Activated CD4-positive, alpha-beta T cell treated with anti-CD3 and anti-CD28 coated beads for 36 hours (primary cell): Measurements from ENCODE around the gene NUAK2. TPM values are rescaled to one million over a fixed set of nuclear protein-coding genes. Genes with fewer than 3 reads are reported as not detected.
A peak's percentile ranks its signal among the peaks of the same experiment; 100 is the strongest.
"Not testable (repeated sequence)": the region's sequence is repeated elsewhere in the genome, so short reads cannot be mapped to it uniquely, and the experiment has no call there.

ENCODE experiments used
- ATAC-seq: fragments of 200-7000 bp; cut with Tn5 transposase; one replicate; pipeline ENCODE4 v1.10.0; 2021; ENCODE audit warnings: mild to moderate bottlenecking, moderate library complexity
- CTCF ChIA-PET: fragments of 350-600 bp; sonication (Branson Sonifier 250); formaldehyde crosslinking; loops from one replicate; lab custom pipeline; 2021; ENCODE audit warnings: antibody characterized with exemption; lab: Charles Lee
- POLR2A ChIA-PET: fragments of 350-600 bp; sonication (Branson Sonifier 250); formaldehyde crosslinking; loops from one replicate; lab custom pipeline; 2021; ENCODE audit warnings: antibody characterized with exemption, inconsistent platforms; lab: Charles Lee
- DNase-seq: peaks from one replicate; pipeline ENCODE4 v3.0.0-alpha.2; 2020
- H3K27ac Mint-ChIP-seq: one replicate; pipeline ENCODE4 v1.8.0; 2021; ENCODE audit warnings: mixed read lengths
- H3K27me3 Mint-ChIP-seq: one replicate; pipeline ENCODE4 v1.8.0; 2021; ENCODE audit warnings: mixed read lengths
- H3K36me3 Mint-ChIP-seq: one replicate; pipeline ENCODE4 v1.8.0; 2021; ENCODE audit warnings: low read depth, mixed read lengths
- H3K4me1 Mint-ChIP-seq: one replicate; pipeline ENCODE4 v1.8.0; 2021; ENCODE audit warnings: mixed read lengths
- H3K4me3 Mint-ChIP-seq: one replicate; pipeline ENCODE4 v1.8.0; 2021; ENCODE audit warnings: mild to moderate bottlenecking, moderate library complexity, mixed read lengths
- H3K9me3 Mint-ChIP-seq: one replicate; pipeline ENCODE4 v1.8.0; 2021; ENCODE audit warnings: low read depth, mixed read lengths
- intact Hi-C, 2 experiments: fragments of 100-400 bp; cut with DNase I in 1 of 2; cut with micrococcal nuclease in 1 of 2; formaldehyde crosslinking; loops; one replicate each; pipeline versions ENCODE4 v1.14.2 to v1.15.1; 2022 to 2024; cut with DNase I, micrococcal nuclease
- total RNA-seq, 2 experiments: library from RNA; stranded (reverse); gene quantifications; one replicate each; pipeline ENCODE4 v1.2.3, GENCODE V29; 2021

NUAK2 gene
- total RNA-seq, 2 experiments from 2014 or later: 2.3 to 2.7 TPM

GRCh38 chr1:205297546-205298177 is 23.9 kb downstream of the NUAK2 start:
- H3K27ac Mint-ChIP-seq, H3K36me3 Mint-ChIP-seq, POLR2A ChIA-PET, H3K4me3 Mint-ChIP-seq, intact Hi-C loops, H3K9me3 Mint-ChIP-seq, DNase-seq, H3K27me3 Mint-ChIP-seq, ATAC-seq: not testable (repeated sequence)
- CTCF ChIA-PET: interaction anchor here (0.6 to 2.1 kb wide), 5 partner anchors 17 to 278 kb away, joined by 3 to 5 read pairs (median 4); no protein-coding TSS in a partner anchor
- H3K4me1 Mint-ChIP-seq: peaks cover 43% of the 10 kb centered on the region

GRCh38 chr1:205296154-205296553 is 25.4 kb downstream of the NUAK2 start:
- peaks cover 46% of the 10 kb centered on the region for H3K4me1 Mint-ChIP-seq
- intact Hi-C loops: no loop called here
- CTCF ChIA-PET: interaction anchor here (0.7 to 1.4 kb wide), 3 partner anchors 20 to 58 kb away, joined by 3 read pairs; no protein-coding TSS in a partner anchor
- peak; percentile 55 for ATAC-seq
- no peak overlapping the region for H3K4me3 Mint-ChIP-seq
- peaks cover 2% of the 10 kb centered on the region for H3K36me3 Mint-ChIP-seq
- no peaks in the 10 kb centered on the region for H3K9me3 Mint-ChIP-seq
- no peaks in the 10 kb centered on the region for H3K27me3 Mint-ChIP-seq
- POLR2A ChIA-PET: no interaction called here
- H3K27ac Mint-ChIP-seq: no peak overlapping the region
- DNase-seq: no peak

GRCh38 chr1:205294934-205295333 is 26.6 kb downstream of the NUAK2 start:
- no peak for ATAC-seq
- Mint-ChIP-seq H3K9me3 (no peaks in the 10 kb centered on the region), H3K36me3 (no peaks in the 10 kb centered on the region), H3K4me3 (no peak overlapping the region), H3K27ac (no peak overlapping the region), H3K4me1 (peaks cover 46% of the 10 kb centered on the region), H3K27me3 (no peaks in the 10 kb centered on the region)
- no peak for DNase-seq
- ChIA-PET POLR2A (interaction anchor here (1.8 kb wide), 1 partner anchor 21 kb away, joined by 4 read pairs; no protein-coding TSS in a partner anchor), CTCF (interaction anchor here (0.6 to 3.1 kb wide), 8 partner anchors 19 to 415 kb away, joined by 3 to 23 read pairs (median 3); no protein-coding TSS in a partner anchor)
- intact Hi-C loops: no loop called here

- ChIA-PET CTCF (interaction anchor here (0.6 to 3.1 kb wide), 12 partner anchors 10 to 415 kb away, joined by 3 to 23 read pairs (median 3); partner anchors contain the start of gene NUAK2), POLR2A (interaction anchor here (0.7 to 1.8 kb wide), 2 partner anchors 21 to 25 kb away, joined by 3 to 4 read pairs; no protein-coding TSS in a partner anchor)
- no peak for DNase-seq
- Mint-ChIP-seq H3K4me3 (no peak overlapping the region), H3K9me3 (no peaks in the 10 kb centered on the region), H3K27me3 (no peaks in the 10 kb centered on the region), H3K36me3 (no peaks in the 10 kb centered on the region), H3K27ac (peak overlapping the region; percentile 33), H3K4me1 (peaks cover 49% of the 10 kb centered on the region)
- no peak for ATAC-seq
- intact Hi-C loops: no loop called here
Observed at GRCh38 chr1:205294175-205294917, 27.2 kb downstream of the NUAK2 start.

GRCh38 chr1:205293350-205294074 is 28.0 kb downstream of the NUAK2 start:
- H3K4me1 Mint-ChIP-seq: peaks cover 56% of the 10 kb centered on the region
- CTCF ChIA-PET: interaction anchor here (0.7 to 3.1 kb wide), 7 partner anchors 11 to 42 kb away, joined by 3 to 23 read pairs (median 4); partner anchors contain the start of gene NUAK2
- H3K9me3 Mint-ChIP-seq: no peaks in the 10 kb centered on the region
- H3K27ac Mint-ChIP-seq: peak overlapping the region; percentile 33
- intact Hi-C loops: no loop called here
- DNase-seq: no peak
- H3K27me3 Mint-ChIP-seq: no peaks in the 10 kb centered on the region
- H3K4me3 Mint-ChIP-seq: no peak overlapping the region
- no peaks in the 10 kb centered on the region for H3K36me3 Mint-ChIP-seq
- ATAC-seq: no peak
- POLR2A ChIA-PET: interaction anchor here (0.7 to 1.8 kb wide), 2 partner anchors 20 to 26 kb away, joined by 3 to 4 read pairs; no protein-coding TSS in a partner anchor

- intact Hi-C loops: no loop called here
- ATAC-seq (peak; percentile 12), DNase-seq (peak; percentile 52)
- Mint-ChIP-seq H3K27ac (no peak overlapping the region), H3K36me3 (no peaks in the 10 kb centered on the region), H3K4me1 (peaks cover 64% of the 10 kb centered on the region), H3K4me3 (no peak overlapping the region), H3K27me3 (no peaks in the 10 kb centered on the region), H3K9me3 (no peaks in the 10 kb centered on the region)
- ChIA-PET POLR2A (no interaction called here), CTCF (interaction anchor here (3.1 kb wide), 1 partner anchor 33 kb away, joined by 23 read pairs; no protein-coding TSS in a partner anchor)
Observed at GRCh38 chr1:205291596-205291995, 29.9 kb downstream of the NUAK2 start.

- Mint-ChIP-seq H3K4me1 (peaks cover 77% of the 10 kb centered on the region), H3K9me3 (no peaks in the 10 kb centered on the region), H3K27ac (peak overlapping the region; percentile 79), H3K4me3 (peak overlapping the region; percentile 29), H3K36me3 (no peaks in the 10 kb centered on the region), H3K27me3 (no peaks in the 10 kb centered on the region)
- ChIA-PET POLR2A (interaction anchor here (0.6 to 2.1 kb wide), 4 partner anchors 26 to 458 kb away, joined by 3 to 9 read pairs (median 4); partner anchors contain the start of gene NUAK2), CTCF (interaction anchor here (0.6 to 23.1 kb wide), 15 partner anchors 8 to 562 kb away, joined by 3 to 760 read pairs (median 4); partner anchors contain the start of gene NUAK2)
- DNase-seq: peak; percentile 88
- intact Hi-C loops: loop anchor here (1.0 to 10.0 kb wide), 8 partner anchors 25 to 1963 kb away; partner anchors contain the start of genes DSTYK (in 1 of the 2), ELK4 (in 1 of the 2), MDM4 (in 1 of the 2) and NUAK2 (in 1 of the 2)
- peak; percentile 68 for ATAC-seq
Observed at GRCh38 chr1:205287767-205288559, 33.6 kb downstream of the NUAK2 start.

GRCh38 chr1:205287076-205287475 is 34.5 kb downstream of the NUAK2 start:
- ChIA-PET CTCF (interaction anchor here (0.6 to 23.1 kb wide), 7 partner anchors 10 to 122 kb away, joined by 3 to 760 read pairs (median 10); partner anchors contain the start of genes NUAK2 and TMCC2), POLR2A (interaction anchor here (0.9 to 2.1 kb wide), 2 partner anchors 27 to 33 kb away, joined by 4 to 9 read pairs; no protein-coding TSS in a partner anchor)
- no peaks in the 10 kb centered on the region for H3K9me3 Mint-ChIP-seq
- no peak overlapping the region for H3K4me3 Mint-ChIP-seq
- intact Hi-C loops: loop anchor here in 1 of 2 experiments (2.0 to 10.0 kb wide), 5 partner anchors 345 to 1962 kb away; partner anchors contain the start of genes ELK4, MDM4 and SLC41A1
- H3K27ac Mint-ChIP-seq: peak overlapping the region; percentile 92
- DNase-seq: no peak
- no peaks in the 10 kb centered on the region for H3K27me3 Mint-ChIP-seq
- peaks cover 84% of the 10 kb centered on the region for H3K4me1 Mint-ChIP-seq
- H3K36me3 Mint-ChIP-seq: no peaks in the 10 kb centered on the region
- no peak for ATAC-seq

GRCh38 chr1:205286335-205286950 is 35.1 kb downstream of the NUAK2 start:
- peak; percentile 84 for DNase-seq
- H3K36me3 Mint-ChIP-seq: no peaks in the 10 kb centered on the region
- H3K4me3 Mint-ChIP-seq: peak overlapping the region; percentile 55
- no peaks in the 10 kb centered on the region for H3K9me3 Mint-ChIP-seq
- peak overlapping the region; percentile 92 for H3K27ac Mint-ChIP-seq
- no peaks in the 10 kb centered on the region for H3K27me3 Mint-ChIP-seq
- H3K4me1 Mint-ChIP-seq: peaks cover 78% of the 10 kb centered on the region
- no peak for ATAC-seq
- intact Hi-C loops: loop anchor here (1.0 to 10.0 kb wide), 6 partner anchors 35 to 1962 kb away; partner anchors contain the start of genes ELK4 (in 1 of the 2), MDM4 (in 1 of the 2), NUAK2 (in 1 of the 2) and SLC41A1 (in 1 of the 2)
- CTCF ChIA-PET: interaction anchor here (0.5 to 23.1 kb wide), 7 partner anchors 11 to 121 kb away, joined by 3 to 760 read pairs (median 10); partner anchors contain the start of genes NUAK2 and TMCC2
- POLR2A ChIA-PET: interaction anchor here (0.9 to 2.1 kb wide), 3 partner anchors 27 to 33 kb away, joined by 4 to 9 read pairs (median 7); no protein-coding TSS in a partner anchor
